Right renal cortex interstitium (tissue), 3 donors: Measurements from ENCODE around the gene ADAM20. TPM values are rescaled to one million over a fixed set of nuclear protein-coding genes. Genes with fewer than 3 reads are reported as not detected.
"Not testable (repeated sequence)": the region's sequence is repeated elsewhere in the genome, so short reads cannot be mapped to it uniquely, and the experiment has no call there.

Experiments
- DNase-seq, 3 donors: peaks; one replicate each; pipeline ENCODE4 v3.0.0-alpha.2; 2013; ENCODE audit warnings: low read depth in 3 of 3, low spot score in 2 of 3
- polyA plus RNA-seq, 3 donors: library from polyadenylated mRNA; unstranded; fragments of 120-200 nt; gene quantifications; one replicate each; pipeline ENCODE4 v1.2.1, GENCODE V29; 2013; ENCODE audit not compliant: insufficient read length in 3 of 3

The ADAM20 gene
- polyA plus RNA-seq: under 1 TPM; 0.11 to 0.16 (median 0.14) TPM

DNA sequence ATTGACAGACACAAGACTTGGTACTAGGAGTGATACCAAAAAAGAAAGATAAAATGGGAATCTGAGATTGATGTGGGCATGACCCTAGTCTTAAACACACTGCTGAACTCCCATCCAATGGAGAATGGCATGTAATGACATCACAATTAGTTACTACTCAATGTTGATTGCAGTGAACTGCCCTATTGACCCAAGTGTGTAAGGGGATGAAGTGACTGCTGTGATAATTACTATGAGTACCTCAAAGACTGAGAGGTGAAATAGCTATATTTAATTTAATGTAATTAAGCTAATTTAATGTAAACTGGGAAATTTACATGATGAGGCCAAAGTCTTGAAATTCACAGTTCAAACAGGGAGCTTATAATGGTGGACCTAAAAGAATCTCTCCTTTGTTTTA lies at the start of gene ADAM20:
TSS of gene ADAM20 (minus strand) at position 101 of the 400 bp plus-strand sequence. CDS start 10,247 bp downstream, outside the sequence.
- DNase-seq: no peak

DNA sequence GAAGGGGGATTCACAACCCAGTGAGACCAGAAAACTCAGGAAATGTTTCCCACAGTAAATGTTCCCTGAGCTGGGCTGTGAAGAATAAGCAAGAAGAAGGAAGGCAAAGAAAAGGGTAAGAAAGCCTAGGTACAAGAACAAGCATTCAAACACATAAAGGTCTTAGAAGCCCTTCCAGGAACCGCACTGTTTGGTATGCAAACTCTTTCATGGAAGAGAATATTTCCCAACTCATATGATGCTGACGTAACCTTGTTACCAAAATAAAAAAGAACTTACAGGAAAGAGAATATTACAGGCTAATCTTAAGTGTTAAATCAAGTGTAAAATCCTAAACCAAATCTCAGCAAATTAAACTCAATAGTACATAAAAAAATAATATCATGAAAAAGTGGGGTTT lies 42.1 kb upstream of the ADAM20 start:
- no peak for DNase-seq

DNA sequence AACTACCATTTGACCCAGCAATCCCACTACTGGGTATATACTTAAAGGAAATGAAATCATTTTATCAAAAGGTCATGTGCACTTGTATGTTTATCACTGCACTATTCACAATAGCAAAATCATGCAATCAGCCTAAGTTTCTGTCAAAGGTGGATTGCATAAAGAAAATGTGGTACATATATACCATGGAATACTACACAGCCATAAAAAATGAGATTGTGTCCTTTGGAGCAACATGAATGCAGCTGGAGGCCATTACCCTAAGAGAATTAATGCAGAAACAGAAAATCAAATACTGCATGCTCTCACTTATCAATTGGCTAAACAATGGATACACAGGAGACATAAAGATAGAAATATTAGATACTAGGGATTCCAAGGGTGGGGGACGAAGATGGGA lies 38.2 kb upstream of the ADAM20 start:
- DNase-seq: no peak

DNA sequence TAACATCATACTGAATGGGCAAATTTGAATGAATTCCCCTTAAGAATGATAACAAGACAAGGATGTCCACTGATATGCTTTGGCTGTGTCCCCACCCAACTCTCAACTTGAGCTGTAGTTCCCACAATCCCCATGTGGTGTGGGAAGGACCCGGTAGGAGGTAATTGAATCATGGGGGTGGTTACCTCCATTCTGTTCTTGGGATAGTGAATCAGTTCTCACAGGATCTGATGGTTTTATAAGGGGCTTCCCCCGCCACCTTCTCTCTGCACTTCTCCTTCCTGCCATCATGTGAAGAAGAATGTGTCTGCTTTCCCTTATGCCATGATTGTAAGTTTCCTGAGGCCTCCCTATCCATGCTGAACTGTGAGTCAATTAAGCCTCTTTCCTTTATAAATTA lies 36.3 kb upstream of the ADAM20 start:
- no peak for DNase-seq

DNA sequence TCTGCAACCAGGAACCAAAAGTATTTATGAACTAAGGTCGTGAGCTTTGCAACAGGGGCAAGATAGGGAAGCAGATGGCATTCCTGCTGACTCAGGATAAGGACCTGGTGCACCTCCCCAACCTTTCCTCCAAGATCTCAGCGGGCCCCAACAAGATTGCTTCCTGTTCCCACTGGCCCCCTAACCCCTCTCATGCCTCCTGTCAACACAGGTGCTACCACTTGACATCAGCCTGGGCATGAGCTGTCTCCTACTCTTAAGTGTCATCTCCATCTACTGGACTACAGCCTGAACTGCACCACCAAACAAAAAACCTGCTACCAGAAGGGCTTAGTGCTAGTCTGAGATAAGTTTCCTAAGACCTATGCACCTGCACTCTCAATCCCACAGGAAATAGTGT lies 33.0 kb upstream of the ADAM20 start:
- no peak for DNase-seq

DNA sequence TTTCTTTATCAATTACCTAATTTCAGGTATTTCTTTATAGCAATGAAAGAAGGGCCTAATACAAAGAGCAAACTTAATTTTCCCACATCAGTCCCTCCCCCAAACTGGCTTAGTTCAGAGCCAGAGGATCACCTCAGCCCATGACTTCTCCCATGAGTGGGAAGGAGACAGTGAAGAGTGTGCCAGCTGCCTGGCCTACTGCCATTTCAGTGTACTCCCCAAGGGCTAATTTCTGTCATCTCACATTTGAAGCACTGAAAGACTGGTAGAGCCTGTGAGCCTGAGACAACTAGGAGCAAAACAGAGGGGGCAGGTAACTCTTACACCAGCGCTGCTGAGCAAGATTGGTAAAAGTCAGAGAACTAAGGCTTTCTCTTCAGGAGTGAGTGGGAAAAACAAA lies 29.1 kb upstream of the ADAM20 start:
- no peak for DNase-seq

DNA sequence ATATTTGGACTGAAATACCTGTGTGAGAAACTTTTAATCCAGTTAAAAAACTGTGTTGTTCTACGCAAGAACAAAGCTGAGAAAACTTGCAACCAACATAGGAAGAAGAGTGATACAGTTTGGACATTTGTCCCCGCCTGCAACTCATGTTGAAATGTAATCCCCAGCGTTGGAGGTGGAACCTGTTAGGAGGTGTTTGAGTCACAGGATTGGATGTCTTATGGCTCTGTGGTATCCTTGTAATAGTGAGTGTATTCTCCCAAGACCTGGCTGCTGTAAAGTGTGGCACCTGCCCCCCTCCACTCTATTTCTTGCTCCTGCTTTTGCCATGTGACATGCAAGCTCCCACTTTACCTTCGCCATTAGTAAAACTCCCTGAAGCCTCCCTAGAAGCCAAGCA lies 28.6 kb upstream of the ADAM20 start:
- no peak for DNase-seq

DNA sequence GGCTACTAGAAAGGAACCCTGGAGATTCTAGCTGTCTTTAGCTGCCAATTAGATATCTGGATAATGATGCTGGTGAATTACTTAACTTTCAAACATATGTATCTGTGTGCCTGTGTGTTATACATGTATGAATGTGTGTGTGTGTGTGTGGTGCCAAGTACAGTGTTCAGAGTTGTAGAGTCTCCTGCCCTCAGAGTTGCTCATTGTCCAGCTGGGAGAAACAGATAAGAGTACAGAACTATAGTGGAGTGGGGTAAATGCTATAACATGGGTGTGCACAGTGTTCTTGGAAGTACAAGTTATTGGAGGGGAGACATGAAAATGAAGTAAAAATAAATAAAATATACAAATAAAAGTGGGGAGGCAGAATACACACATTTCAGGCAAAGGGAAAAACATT lies 23.6 kb upstream of the ADAM20 start:
- DNase-seq: no peak

DNA sequence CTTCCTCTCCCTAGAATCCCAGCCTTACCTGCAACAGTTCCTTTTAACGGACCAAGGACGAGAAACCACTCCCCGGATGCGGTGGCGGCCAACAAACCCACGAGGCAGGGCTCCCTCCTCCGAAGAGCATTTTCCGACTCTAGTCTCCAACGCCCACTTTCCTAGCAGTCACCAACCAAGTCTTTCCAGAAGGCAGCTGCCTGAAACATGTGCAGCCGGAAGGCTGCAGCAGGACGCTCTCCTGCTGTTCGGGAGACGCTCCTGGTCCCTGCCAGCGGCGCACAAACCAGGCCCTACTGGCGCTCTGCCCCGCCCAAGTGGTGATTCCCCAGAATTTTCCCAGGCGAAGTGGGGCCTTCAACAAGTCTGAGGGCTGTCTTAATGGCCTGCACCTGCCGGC lies 21.1 kb upstream of the ADAM20 start:
- no peak for DNase-seq

DNA sequence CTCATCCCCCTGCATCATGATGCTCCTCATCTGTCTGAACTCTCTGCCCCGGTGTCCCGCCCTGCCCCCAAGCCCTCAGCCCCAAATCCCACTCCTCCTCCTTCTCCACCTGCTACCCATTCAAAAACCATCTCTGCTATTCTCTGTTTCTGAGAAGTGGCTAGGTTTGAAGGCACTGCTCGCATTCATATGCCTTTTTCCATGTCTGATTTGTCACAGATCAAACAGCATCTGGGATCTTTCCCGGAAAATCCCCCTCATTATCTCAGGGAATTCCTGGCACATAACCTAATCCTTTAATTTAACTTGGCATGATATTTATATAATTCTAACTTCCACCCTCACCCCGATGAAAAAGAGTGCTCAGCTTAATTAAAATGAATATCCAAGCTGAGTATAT lies 3.3 kb upstream of the ADAM20 start:
- no peak for DNase-seq

DNA sequence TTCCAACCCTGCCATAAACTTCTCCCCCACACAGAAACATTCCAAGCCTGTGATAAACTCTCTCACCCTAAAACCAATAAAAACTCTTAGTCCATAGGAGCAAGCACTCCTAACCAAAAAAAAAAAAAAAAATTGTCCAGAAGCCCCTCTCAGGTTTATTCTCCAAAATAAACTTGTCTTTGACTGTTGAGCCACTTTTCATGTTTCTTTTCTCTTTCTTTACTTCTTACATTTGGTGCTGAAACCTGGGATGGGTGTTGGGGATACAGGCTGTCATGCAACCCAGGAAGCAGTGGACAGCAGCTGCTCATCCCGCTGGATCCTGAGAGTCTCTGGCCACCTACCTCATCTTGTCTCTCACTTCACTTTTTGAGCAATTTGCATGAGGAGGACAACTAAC lies 2.0 kb upstream of the ADAM20 start:
- DNase-seq: no peak

DNA sequence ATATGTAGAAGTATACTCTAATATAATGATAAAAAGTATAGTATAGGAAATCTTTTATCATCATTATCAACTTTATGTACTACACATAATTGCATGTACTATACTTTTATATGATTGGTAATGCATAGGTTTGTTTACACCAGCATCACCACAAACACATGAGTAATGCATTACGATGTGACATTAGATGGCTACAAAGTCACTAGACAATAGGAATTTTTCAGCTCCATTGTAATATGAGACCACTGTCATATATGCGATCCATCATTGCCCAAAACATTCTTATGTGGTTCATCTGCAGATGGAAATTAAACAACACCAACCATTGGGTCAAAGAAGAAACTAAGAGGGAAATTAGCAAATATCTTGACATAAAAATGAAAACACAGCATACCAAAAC lies 4.4 kb downstream of the ADAM20 start:
- no peak for DNase-seq

DNA sequence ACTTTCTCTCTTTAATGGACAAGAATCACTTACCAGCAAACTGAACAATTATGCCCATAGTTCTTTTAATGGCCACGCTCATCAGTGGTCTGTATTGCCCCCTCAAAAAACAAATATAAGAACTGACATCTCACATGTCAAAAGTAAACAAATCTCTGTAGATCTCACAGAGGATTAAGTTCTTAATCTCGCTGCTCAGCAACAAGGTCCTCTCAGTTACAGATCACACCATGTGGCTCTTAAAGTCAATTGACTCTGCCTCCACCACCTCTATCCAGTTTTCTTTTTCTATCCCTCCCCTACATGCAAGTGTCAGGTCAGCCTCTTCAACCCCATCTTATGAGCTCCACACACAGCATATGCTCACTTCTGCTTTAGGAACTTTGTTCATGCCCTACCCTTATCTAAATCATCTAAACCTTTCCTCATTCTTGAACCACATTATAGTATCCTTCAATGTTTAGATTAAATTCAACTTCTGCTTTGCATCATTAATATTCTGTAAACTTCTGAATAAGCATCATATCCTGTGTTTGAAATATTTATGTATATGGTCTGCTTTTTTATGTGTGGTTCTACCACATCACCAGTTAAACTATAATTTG lies 7.2 kb downstream of the ADAM20 start:
- no peak for DNase-seq

DNA sequence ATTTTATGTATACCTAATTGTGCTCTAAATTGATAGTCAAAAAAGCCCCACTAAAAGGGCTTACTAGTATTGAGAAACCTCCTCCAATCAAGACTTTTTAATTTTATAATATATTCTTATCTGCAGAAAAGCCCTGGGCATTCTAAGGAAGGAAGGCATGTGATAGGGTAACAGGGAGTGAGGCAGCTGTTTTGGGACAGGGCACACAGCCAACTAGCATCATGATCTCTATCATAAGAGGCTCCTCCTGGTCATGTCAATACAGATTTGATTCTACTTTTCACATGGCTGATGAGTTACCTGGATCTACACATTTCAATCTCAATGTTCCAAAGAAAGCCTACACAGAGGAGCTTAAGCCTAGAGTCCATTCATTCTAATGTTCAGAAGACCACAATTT lies 9.1 kb downstream of the ADAM20 start:
- no peak for DNase-seq

DNA sequence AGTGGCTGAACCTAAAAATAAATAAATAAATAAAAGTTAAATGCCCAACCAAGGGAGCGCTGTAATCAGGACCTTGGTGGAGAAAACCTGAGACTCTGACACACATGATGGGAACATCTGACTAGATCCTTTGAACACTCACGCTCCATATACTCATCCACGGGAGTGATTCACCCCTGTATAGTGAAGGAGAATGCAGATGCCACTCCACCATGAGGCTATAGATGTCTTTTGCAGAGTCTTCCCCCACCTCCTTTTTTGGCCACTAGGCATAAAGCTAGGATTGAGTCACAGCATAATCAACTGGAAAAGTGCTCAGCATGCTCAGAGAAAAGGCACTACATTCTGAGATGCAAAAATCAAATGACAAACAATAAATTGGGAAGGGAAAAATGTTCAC lies 19.0 kb downstream of the ADAM20 start:
- no peak for DNase-seq

DNA sequence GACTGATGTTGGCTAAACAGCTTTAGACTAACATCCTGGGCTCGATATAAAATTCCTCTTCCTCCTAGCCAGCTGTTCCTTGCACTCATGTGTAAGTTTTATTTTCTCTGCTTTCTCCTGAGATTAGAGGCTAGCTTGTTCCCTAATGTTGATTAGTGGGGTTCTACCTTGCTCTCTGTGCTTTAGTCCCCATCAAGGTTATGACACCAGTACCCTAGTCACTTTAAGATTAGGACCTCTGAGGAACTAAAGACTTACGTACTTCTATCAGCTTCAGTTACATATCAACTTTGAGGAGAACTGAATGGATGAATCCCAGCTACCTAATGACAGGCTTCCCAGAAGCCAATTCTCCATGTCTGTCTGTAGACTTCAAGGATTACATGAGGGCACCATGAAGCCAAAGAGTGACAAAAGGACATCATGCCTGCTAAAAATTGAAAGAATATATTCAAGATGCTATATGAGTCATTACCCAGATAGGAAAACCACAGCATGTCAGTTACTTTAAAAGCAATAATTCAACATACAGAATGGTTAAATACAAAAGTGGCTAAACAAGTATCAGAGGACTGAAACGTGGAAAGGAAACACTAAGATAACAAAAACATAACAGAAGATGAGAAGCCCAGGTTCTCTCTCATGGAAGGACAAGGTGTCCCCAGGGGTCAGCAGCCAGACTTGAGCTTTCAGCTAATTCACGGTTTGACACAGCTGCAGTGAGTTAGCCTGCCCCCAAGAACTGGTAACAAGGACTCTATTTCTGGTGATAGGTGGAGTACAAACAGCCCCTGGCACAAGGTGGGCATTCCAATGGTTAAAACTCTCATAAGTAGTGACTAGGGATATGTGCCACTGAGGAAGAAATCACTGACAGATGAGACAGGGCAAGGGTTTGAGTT lies 20.4 kb downstream of the ADAM20 start:
- no peak for DNase-seq

DNA sequence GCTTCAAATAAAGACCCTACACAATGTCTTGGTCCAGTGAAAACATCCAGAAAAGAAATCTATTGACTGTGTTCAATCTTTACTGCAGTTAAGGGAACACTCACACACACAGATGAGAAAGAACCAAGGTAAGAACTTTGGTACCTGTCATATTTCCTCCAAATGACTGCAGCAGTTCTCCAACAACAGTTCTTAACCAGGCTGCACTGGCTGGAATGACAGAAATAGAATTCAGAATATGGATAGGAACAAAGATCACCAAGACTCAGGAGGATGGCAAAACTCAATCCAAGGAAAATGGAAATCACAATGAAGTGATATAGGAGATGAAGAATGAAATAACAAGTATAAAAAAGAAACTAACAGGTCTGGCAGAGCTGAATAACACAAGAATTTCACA lies 36.6 kb downstream of the ADAM20 start:
- DNase-seq: no peak

DNA sequence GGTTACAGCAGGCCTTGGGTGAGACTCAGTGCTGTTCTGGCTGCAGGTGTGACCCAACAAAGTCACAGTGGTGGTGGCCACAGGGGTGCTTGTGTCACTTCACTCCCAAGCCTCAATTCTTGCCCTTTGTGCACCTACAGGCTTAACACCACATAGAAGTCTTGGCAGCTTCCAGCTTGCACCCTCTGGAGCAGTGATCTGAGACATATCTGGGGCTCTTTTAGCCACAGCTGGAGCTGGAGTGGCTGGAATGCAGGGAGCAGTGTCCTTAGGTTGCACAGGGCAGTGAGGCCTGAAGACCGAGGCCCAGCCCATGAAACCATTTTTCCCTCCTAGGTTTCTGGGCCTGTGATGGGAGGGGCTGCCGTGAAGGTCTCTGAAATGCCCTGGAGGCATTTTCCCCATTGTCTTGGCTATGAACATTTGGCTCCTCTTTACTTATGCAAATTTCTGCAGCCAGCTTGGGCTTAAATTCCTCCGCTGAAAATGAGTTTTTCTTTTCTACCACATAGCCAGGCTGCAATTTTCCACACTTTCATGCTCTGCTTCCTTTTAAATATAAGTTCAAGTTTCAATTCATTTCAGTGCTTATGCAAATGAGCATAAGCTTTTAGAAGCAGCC lies 45.1 kb downstream of the ADAM20 start:
- no peak for DNase-seq

DNA sequence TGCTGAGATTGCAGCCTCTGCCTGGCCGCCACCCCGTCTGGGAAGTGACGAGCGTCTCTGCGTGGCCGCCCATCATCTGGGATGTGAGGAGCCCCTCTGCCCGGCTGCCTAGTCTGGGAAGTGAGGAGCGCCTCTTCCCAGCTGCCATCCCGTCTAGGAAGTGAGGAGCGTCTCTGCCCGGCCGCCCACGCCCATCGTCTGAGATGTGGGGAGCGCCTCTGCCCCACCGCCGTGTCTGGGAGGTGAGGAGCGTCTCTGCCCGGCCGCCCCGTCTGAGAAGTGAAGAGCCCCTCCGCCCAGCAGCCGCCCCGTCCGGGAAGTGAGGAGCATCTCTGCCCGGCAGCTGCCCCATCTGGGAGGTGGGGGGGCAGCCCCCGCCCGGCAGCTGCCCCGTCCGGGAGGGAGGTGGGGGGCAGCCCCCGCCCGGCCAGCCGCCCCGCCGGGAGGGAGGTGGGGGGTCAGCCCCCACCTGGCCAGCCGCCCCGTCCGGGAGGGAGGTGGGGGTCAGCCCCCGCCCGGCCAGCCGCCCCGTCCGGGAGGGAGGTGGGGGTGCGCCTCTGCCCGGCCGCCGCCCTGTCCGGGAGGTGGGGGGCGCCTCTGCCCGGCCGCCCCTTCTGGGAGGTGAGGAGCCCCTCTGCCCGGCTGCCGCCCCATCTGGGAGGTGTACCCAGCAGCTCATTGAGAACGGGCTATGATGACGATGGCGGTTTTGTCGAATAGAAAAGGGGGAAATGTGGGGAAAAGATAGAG lies 57.3 kb downstream of the ADAM20 start:
- not testable (repeated sequence) for DNase-seq

DNA sequence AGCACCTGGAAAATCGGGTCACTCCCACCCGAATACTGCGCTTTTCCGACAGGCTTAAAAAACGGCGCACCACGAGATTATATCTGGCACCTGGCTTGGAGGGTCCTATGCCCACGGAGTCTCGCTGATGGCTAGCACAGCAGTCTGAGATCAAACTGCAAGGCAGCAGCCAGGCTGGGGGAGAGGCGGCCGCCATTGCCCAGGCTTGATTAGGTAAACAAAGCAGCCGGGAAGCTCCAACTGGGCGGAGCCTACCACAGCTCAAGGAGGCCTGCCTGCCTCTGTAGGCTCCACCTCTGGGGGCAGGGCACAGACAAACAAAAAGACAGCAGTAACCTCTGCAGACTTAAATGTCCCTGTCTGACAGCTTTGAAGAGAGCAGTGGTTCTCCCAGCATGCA lies 59.3 kb downstream of the ADAM20 start:
- not testable (repeated sequence) for DNase-seq

DNA sequence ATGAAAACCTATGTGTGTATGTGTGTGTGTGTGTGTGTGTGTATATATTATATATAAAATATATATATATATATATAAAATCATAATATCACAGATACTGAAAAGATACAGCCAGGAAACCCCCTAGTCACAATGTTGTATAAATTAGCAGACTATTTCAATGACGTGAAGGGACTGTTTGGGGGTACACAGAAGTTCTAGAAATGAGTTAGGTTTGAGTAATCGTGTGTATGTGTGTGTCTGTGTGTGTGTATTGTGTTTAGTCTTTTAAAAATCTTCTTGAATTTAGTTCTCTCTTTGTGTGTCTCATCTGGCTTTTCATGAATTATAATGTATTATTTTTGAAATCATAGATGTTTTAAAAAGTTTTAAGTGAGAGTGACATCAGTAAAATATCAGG lies 61.0 kb downstream of the ADAM20 start:
- DNase-seq: no peak
